Activated naive CD4-positive, alpha-beta T cell treated with anti-CD3 and anti-CD28 coated beads, Interleukin-2, amount 50 U/mL, for 16 hours (primary cell): ENCODE measurements around the gene RFX8.
"Not testable (repeated sequence)": the region's sequence is repeated elsewhere in the genome, so short reads cannot be mapped to it uniquely, and the experiment has no call there.

ENCODE experiments used
- DNase-seq: peaks from one replicate; pipeline ENCODE4 v3.0.0-alpha.2; 2020

The RFX8 gene

DNA sequence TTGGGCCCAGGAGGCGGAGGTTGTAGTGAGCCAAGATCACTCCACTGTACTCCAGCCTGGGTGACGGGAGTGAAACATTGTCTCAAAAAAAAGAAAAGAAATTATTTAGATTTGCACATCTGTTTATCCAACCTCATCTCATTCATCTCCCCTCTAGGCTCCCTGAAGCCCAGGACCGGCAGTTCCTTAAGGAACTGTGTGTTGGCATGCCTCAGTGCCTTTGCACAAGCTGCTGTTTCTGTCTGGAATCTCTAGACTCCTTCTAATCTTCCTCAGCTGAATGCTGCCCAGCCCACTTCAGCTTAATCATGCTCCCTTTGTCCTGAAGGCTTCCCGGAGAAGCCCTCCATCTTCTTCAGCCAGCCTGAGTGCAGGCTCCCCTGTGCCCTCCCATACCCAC lies 10.9 kb upstream of the RFX8 start:
- no peak for DNase-seq

DNA sequence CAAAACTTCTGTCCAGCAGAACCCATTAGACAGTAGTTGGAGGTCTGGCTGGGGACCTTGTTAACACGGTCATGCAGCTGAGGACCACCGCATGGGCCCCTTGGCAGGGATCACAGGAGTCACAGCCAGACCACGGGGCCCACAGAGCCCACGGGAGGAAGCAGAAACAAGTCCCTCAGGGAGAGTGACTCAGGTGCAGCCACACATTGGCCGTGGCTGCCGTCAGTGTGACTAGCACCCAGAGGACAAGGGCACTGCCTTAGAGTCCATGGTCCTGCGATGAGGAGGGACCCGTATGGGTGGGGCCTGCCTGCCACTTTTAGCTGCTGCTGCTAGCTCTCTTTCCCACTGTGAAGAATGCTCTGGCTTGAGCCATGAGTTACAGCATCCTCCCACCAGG lies 5.9 kb upstream of the RFX8 start:
- DNase-seq, result no peak

GRCh38 chr2:101479810-101480209 lies 4.9 kb upstream of the RFX8 start:
- no peak for DNase-seq

DNA sequence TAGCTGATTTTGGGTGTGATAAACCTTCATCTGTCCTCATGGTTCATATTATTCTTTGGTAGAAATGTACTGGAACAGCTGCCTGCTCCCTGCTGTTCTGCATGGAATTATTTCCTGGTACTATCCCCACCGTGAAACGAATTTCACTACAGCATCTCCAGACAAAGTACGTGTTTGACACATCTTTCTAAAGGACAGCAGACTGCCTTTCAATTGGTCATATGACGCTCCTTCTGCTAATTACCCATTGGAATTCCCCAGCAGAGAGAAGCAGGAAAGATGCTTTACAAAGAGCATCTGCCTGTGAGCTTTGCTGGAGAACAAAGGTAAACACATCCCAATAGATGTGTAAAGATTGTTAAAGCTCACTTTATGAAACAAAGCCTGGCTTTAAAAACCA lies 4.4 kb upstream of the RFX8 start:
- DNase-seq, result no peak

DNA sequence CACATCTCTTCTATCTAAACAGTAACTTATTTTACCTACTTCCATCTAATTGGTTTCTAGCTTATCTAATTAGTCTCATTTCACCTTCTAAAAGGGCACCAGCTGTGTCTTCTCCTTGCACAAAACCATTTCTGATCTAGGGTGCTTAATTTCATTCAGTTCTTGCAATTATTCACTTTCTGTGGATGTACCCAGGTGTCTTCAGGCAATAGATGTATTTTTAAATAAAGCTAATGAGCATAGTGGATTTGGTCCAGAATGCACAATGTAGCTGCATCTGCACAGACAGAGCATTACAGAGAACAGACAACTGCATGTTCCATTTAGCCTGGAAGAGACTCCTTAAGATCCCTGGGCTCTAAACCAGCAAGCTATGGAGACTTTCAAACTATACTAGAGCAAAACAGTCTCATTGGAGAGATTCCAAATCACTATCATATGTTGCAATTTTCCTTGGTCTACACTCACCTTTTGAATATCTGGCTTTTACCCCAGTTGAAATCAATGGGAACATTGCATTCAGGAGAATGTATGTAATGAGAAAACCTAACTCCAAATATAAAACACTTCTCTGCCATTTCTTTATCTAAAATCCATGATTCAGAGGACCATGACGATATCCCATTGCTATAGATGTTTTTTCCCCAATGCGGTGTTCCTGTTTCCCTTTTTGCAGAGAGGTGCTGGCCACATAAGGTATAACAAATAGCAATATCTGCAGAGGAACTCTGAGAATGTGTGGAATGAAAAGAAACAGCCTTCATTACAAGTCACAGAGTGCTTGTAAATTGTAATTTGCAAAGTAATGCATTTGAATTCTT lies 3.5 kb upstream of the RFX8 start:
- no peak for DNase-seq

DNA sequence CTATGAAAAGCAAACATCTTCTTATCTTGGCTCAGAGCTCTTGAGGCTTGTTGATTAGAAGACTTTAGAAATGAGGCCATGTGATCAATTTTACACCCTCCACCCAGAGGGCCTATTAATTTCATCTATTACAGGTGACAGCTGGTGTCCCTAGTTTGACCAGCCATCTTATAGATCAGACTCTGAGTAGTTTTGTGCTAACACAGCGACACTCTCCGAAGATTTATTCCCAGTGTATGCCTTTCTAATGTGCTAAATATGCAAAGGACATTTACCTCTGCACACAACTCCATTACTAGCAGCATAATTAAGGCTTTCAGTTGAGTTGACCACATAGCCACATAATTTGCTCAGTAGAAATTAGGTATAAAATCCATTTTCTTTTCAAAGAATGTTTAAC lies 2.6 kb upstream of the RFX8 start:
- DNase-seq, result no peak

- no peak for DNase-seq
Observed at GRCh38 chr2:101476605-101477208, 1.8 kb upstream of the RFX8 start.

- peak; percentile 35 for DNase-seq
Observed at GRCh38 chr2:101473911-101474701, 806 bp downstream of the RFX8 start.

DNA sequence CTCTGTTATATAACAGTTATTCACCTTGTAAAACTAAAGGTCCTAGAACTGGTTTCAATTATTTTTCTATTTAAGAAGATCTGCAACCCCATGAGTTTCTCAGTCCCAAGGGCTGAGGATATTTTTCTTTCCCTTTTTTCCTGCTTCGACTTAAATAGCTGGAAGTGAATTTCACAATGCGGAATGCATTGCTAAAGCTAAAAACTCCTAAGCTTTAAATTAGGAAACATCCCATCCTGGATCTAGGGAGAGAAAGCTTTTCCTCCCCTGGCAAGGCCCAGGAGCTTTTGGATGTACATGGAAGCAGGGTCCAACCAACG lies 1.4 kb downstream of the RFX8 start:
- no peak for DNase-seq

- no peak for DNase-seq
Observed at GRCh38 chr2:101469863-101470262, 5.0 kb downstream of the RFX8 start.

DNA sequence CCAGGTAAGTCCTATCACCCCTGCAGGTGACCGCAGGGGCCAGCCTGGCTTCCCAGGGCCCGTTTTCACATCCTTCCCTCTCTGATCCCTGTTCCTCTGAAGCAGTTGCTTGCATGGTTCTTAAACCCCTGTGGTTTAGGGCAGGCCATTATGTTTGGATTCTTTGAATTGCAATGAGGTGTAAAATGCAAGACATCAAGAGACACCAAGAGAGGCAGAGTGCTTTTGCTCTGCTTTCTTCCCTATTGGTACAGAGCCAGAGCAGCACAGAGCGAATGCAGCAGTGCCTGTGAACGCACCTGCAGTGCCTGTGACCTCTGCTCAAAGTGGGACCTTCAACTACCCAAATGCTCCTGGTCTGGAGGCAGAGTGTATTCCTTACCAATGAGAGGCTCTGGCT lies 7.6 kb downstream of the RFX8 start:
- no peak for DNase-seq

GRCh38 chr2:101466426-101466825 lies 8.5 kb downstream of the RFX8 start:
- DNase-seq, result no peak

GRCh38 chr2:101464841-101465240 lies 10.1 kb downstream of the RFX8 start:
- DNase-seq, result no peak

GRCh38 chr2:101463911-101464641 lies 10.8 kb downstream of the RFX8 start:
- DNase-seq, result no peak

DNA sequence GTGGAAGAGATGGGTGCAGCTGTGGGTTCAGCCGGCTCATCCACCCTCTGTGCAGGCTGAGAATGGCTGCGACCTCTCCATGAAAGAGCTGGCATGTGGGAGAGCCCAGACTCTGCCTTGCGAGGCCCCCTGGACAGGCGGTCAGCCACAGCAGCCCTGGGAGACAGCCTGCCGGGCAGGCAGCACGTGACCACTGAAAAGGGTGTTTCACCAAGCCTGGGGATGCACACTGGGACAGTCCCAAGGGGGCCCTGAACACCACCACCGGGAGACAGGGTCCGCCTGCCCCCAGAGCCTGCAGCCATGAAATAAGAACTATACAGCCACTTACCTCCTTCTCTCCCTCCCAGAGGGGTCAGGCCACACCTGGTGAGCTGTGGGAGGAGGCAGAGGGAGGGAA lies 11.5 kb downstream of the RFX8 start:
- DNase-seq, result no peak

DNA sequence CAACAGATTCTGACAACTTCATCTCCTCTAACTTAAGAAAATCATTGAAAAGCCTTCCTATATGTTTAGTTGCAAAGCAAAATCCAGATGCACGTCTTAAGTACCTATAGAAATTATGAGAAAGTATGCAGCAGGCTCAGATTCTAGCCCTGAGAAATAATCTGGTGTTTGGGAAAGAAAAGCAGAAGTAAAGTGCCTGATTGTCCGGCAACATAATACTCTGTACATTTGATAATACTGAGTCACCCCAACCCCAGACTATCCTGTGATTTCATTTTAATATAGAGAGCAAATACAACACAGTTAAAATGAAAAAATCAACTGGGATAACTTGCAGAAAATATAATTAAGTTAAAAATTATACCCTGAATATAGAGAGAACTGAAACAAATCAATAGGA lies 13.5 kb downstream of the RFX8 start:
- no peak for DNase-seq

- DNase-seq, result not testable (repeated sequence)
Observed at GRCh38 chr2:101454408-101454807, 20.5 kb downstream of the RFX8 start.

DNA sequence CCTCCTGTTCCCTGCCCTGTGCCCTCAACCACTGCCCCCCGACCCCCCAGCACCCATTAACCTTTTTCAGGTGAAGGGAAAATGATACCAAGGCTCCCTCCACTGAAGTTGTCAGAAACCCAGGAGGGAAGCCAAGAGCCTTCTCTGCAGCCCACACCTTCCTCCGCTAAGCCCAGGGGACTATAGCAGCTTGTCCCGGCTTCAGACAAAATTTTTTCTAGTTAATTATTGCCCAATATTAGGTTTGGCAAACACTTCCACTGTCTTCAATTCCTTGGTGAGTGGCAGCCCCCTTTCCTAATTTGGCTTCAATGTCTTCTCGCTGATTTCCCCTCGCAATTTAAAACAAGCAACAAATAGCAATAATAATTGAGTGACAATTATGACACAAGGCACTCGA lies 23.9 kb downstream of the RFX8 start:
- DNase-seq, result no peak

DNA sequence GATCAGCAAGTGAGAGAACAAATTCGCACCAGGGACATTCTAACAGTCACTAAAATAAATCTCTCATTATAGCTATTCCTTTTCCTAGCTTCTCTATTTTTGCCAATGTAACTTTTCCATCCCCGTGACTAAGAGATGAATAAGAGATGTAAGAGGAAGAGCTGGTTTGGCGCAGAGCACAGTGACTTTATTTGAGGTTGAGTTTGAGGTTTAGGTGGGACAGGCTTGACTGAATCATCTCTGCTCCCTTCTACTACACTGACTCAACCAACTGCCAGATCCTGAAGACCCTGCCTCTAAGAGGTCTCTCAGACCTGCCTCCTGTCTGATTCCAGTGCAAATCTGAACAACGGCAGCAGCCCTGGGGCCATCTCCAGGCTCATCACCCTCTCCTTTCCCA lies 28.0 kb downstream of the RFX8 start:
- DNase-seq, result no peak

GRCh38 chr2:101442667-101443061 lies 32.2 kb downstream of the RFX8 start:
- DNase-seq, result no peak

GRCh38 chr2:101442042-101442666 lies 32.8 kb downstream of the RFX8 start:
- no peak for DNase-seq

- no peak for DNase-seq
Observed at GRCh38 chr2:101440127-101440738, 34.7 kb downstream of the RFX8 start.

DNA sequence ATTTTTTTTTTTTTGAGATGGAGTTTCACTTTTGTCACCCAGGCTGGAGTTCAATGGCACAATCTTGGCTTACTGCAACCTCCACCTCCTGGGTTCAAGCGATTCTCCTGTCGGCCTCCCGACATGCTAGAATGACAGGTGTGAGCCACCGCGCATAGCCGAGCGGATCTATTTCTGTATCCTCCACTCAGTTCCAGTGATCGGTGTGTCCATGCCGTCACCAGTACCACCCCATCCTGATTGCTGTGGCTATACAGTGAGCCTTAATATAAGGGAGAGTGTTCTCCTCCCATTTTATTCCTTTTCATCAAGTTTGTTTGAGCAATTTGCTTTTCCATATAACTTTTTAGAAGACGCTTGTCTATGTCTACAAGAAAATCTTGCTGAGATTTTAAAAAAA lies 35.2 kb downstream of the RFX8 start:
- no peak for DNase-seq
